ENCODE measurements around the gene KANK2.
A peak's percentile ranks its signal among the peaks of the same experiment; 100 is the strongest.
"Not testable (repeated sequence)": the region's sequence is repeated elsewhere in the genome, so short reads cannot be mapped to it uniquely, and the experiment has no call there.

The KANK2 gene

GRCh38 chr19:11166281-11167142 is 30.8 kb downstream of the KANK2 start:
- H3K9ac ChIP-seq (ENCODE audit: low read length in 5 of 5) = peak overlapping the region in 2 of 5 donors; percentile 24 to 59
- H3K4me1 ChIP-seq (ENCODE audit: control insufficient read depth in 5 of 5, insufficient read depth in 5 of 5, low read length in 5 of 5) = peaks cover 16 to 43% (median 38%) of the 10 kb centered on the region in 5 donors
- H3K36me3 ChIP-seq (ENCODE audit: control insufficient read depth in 5 of 5, insufficient read depth in 5 of 5, low read length in 5 of 5) = peaks cover 0 to 53% (median 40%) of the 10 kb centered on the region in 5 donors
- no peaks in the 10 kb centered on the region for H3K9me3 ChIP-seq (ENCODE audit: control insufficient read depth in 5 of 5, low read length in 5 of 5)
- no peaks in the 10 kb centered on the region for H3K27me3 ChIP-seq (ENCODE audit: control insufficient read depth in 5 of 5, insufficient read depth in 4 of 5, low read length in 5 of 5)
- peak overlapping the region; percentile 94 for H3K27ac ChIP-seq (ENCODE audit: low read depth, low read length)
- peak overlapping the region in 1 of 5 donors; percentile 6 for H3K4me3 ChIP-seq (ENCODE audit: low read depth in 1 of 5, low read length in 5 of 5)

GRCh38 chr19:11165486-11166030 is 31.8 kb downstream of the KANK2 start:
- H3K9ac ChIP-seq (ENCODE audit: low read length in 5 of 5) = peak overlapping the region in 3 of 5 donors; percentile 46 to 57 (median 52)
- H3K36me3 ChIP-seq (ENCODE audit: control insufficient read depth in 5 of 5, insufficient read depth in 5 of 5, low read length in 5 of 5) = peaks cover 0 to 45% (median 40%) of the 10 kb centered on the region in 5 donors
- peak overlapping the region; percentile 94 for H3K27ac ChIP-seq (ENCODE audit: low read depth, low read length)
- no peaks in the 10 kb centered on the region for H3K27me3 ChIP-seq (ENCODE audit: control insufficient read depth in 5 of 5, insufficient read depth in 4 of 5, low read length in 5 of 5)
- no peak overlapping the region for H3K4me3 ChIP-seq (ENCODE audit: low read depth in 1 of 5, low read length in 5 of 5)
- H3K4me1 ChIP-seq (ENCODE audit: control insufficient read depth in 5 of 5, insufficient read depth in 5 of 5, low read length in 5 of 5) = peaks cover 16 to 37% (median 34%) of the 10 kb centered on the region in 5 donors
- no peaks in the 10 kb centered on the region for H3K9me3 ChIP-seq (ENCODE audit: control insufficient read depth in 5 of 5, low read length in 5 of 5)

GRCh38 chr19:11164879-11165406 is 32.4 kb downstream of the KANK2 start:
- Histone ChIP-seq H3K36me3 (ENCODE audit: control insufficient read depth in 5 of 5, insufficient read depth in 5 of 5, low read length in 5 of 5) (peaks cover 0 to 39% (median 34%) of the 10 kb centered on the region in 5 donors), H3K4me3 (ENCODE audit: low read depth in 1 of 5, low read length in 5 of 5) (peak overlapping the region in 2 of 5 donors; percentile 23 to 50), H3K27ac (ENCODE audit: low read depth, low read length) (peak overlapping the region; percentile 94), H3K27me3 (ENCODE audit: control insufficient read depth in 5 of 5, insufficient read depth in 4 of 5, low read length in 5 of 5) (no peaks in the 10 kb centered on the region), H3K4me1 (ENCODE audit: control insufficient read depth in 5 of 5, insufficient read depth in 5 of 5, low read length in 5 of 5) (peaks cover 17 to 37% (median 33%) of the 10 kb centered on the region in 5 donors), H3K9me3 (ENCODE audit: control insufficient read depth in 5 of 5, low read length in 5 of 5) (no peaks in the 10 kb centered on the region), H3K9ac (ENCODE audit: low read length in 5 of 5) (peak overlapping the region in 4 of 5 donors; percentile 46 to 57 (median 53))

GRCh38 chr19:11164296-11164695 is 33.0 kb downstream of the KANK2 start:
- no peaks in the 10 kb centered on the region for H3K27me3 ChIP-seq (ENCODE audit: control insufficient read depth in 5 of 5, insufficient read depth in 4 of 5, low read length in 5 of 5)
- peak overlapping the region; percentile 94 for H3K27ac ChIP-seq (ENCODE audit: low read depth, low read length)
- H3K4me1 ChIP-seq (ENCODE audit: control insufficient read depth in 5 of 5, insufficient read depth in 5 of 5, low read length in 5 of 5) = peaks cover 17 to 42% (median 36%) of the 10 kb centered on the region in 5 donors
- H3K9me3 ChIP-seq (ENCODE audit: control insufficient read depth in 5 of 5, low read length in 5 of 5) = no peaks in the 10 kb centered on the region
- peak overlapping the region in 1 of 5 donors; percentile 52 for H3K9ac ChIP-seq (ENCODE audit: low read length in 5 of 5)
- H3K36me3 ChIP-seq (ENCODE audit: control insufficient read depth in 5 of 5, insufficient read depth in 5 of 5, low read length in 5 of 5) = peaks cover 0 to 32% (median 28%) of the 10 kb centered on the region in 5 donors
- peak overlapping the region in 2 of 5 donors; percentile 23 to 50 for H3K4me3 ChIP-seq (ENCODE audit: low read depth in 1 of 5, low read length in 5 of 5)

GRCh38 chr19:11160440-11160768 is 36.9 kb downstream of the KANK2 start:
- not testable (repeated sequence) for H3K36me3 ChIP-seq (ENCODE audit: control insufficient read depth in 5 of 5, insufficient read depth in 5 of 5, low read length in 5 of 5); H3K9ac ChIP-seq (ENCODE audit: low read length in 5 of 5); H3K4me3 ChIP-seq (ENCODE audit: low read depth in 1 of 5, low read length in 5 of 5); H3K9me3 ChIP-seq (ENCODE audit: control insufficient read depth in 5 of 5, low read length in 5 of 5); H3K27me3 ChIP-seq (ENCODE audit: control insufficient read depth in 5 of 5, insufficient read depth in 4 of 5, low read length in 5 of 5)
- Histone ChIP-seq H3K4me1 (ENCODE audit: control insufficient read depth in 5 of 5, insufficient read depth in 5 of 5, low read length in 5 of 5) (peaks cover 8 to 47% (median 42%) of the 10 kb centered on the region in 5 donors), H3K27ac (ENCODE audit: low read depth, low read length) (peak overlapping the region; percentile 59)

GRCh38 chr19:11159598-11160439 is 37.5 kb downstream of the KANK2 start:
- H3K9me3 ChIP-seq (ENCODE audit: control insufficient read depth in 5 of 5, low read length in 5 of 5) = no peaks in the 10 kb centered on the region
- no peak overlapping the region for H3K4me3 ChIP-seq (ENCODE audit: low read depth in 1 of 5, low read length in 5 of 5)
- peaks cover 6 to 46% (median 42%) of the 10 kb centered on the region in 5 donors for H3K4me1 ChIP-seq (ENCODE audit: control insufficient read depth in 5 of 5, insufficient read depth in 5 of 5, low read length in 5 of 5)
- no peaks in the 10 kb centered on the region for H3K27me3 ChIP-seq (ENCODE audit: control insufficient read depth in 5 of 5, insufficient read depth in 4 of 5, low read length in 5 of 5)
- H3K27ac ChIP-seq (ENCODE audit: low read depth, low read length) = peak overlapping the region; percentile 59
- no peak overlapping the region for H3K9ac ChIP-seq (ENCODE audit: low read length in 5 of 5)
- peaks cover 0 to 5% (median 0%) of the 10 kb centered on the region in 5 donors for H3K36me3 ChIP-seq (ENCODE audit: control insufficient read depth in 5 of 5, insufficient read depth in 5 of 5, low read length in 5 of 5)

GRCh38 chr19:11155373-11156120 is 41.8 kb downstream of the KANK2 start, which contains the start of gene SPC24:
SPC24 (minus strand) TSS chr19:11155782; CDS start chr19:11155776, 6 bp downstream.
- Histone ChIP-seq H3K4me3 (ENCODE audit: low read depth in 1 of 5, low read length in 5 of 5) (peak within 1 kb of the TSS; percentile 60 to 82 (median 68)), H3K27ac (ENCODE audit: low read depth, low read length) (peak within 1 kb of the TSS; percentile 60), H3K4me1 (ENCODE audit: control insufficient read depth in 5 of 5, insufficient read depth in 5 of 5, low read length in 5 of 5) (peaks cover 5 to 54% (median 46%) of the 10 kb centered on the region in 5 donors), H3K27me3 (ENCODE audit: control insufficient read depth in 5 of 5, insufficient read depth in 4 of 5, low read length in 5 of 5) (no peaks in the 10 kb centered on the region), H3K9ac (ENCODE audit: low read length in 5 of 5) (peak within 1 kb of the TSS in 3 of 5 donors; percentile 31 to 74 (median 49)), H3K36me3 (ENCODE audit: control insufficient read depth in 5 of 5, insufficient read depth in 5 of 5, low read length in 5 of 5) (no peaks in the 10 kb centered on the region), H3K9me3 (ENCODE audit: control insufficient read depth in 5 of 5, low read length in 5 of 5) (no peaks in the 10 kb centered on the region)

- Histone ChIP-seq H3K4me1 (ENCODE audit: control insufficient read depth in 5 of 5, insufficient read depth in 5 of 5, low read length in 5 of 5) (peaks cover 4 to 48% (median 40%) of the 10 kb centered on the region in 5 donors), H3K9ac (ENCODE audit: low read length in 5 of 5) (no peak overlapping the region), H3K9me3 (ENCODE audit: control insufficient read depth in 5 of 5, low read length in 5 of 5) (no peaks in the 10 kb centered on the region), H3K27me3 (ENCODE audit: control insufficient read depth in 5 of 5, insufficient read depth in 4 of 5, low read length in 5 of 5) (no peaks in the 10 kb centered on the region), H3K4me3 (ENCODE audit: low read depth in 1 of 5, low read length in 5 of 5) (no peak overlapping the region), H3K27ac (ENCODE audit: low read depth, low read length) (no peak overlapping the region), H3K36me3 (ENCODE audit: control insufficient read depth in 5 of 5, insufficient read depth in 5 of 5, low read length in 5 of 5) (no peaks in the 10 kb centered on the region)
Measured at GRCh38 chr19:11154683-11155047, 42.7 kb downstream of the KANK2 start.

Data from subcutaneous abdominal adipose tissue (tissue), 5 donors.